ACHN (cell line): ENCODE measurements around the gene EDEM1.
"Not testable (repeated sequence)": the region's sequence is repeated elsewhere in the genome, so short reads cannot be mapped to it uniquely, and the experiment has no call there.

Experiments used
- DNase-seq: peaks from one replicate; pipeline ENCODE4 v3.0.0-alpha.2; 2015
- in situ Hi-C: cut with HindIII; loops from 2 replicates; pipeline ENCODE4 v1.10.0; 2017; ENCODE audit warnings: low sequenced_read_pairs, low pct_ligation_motif_present, low pct_unique_long_range_greater_than_20kb

The EDEM1 gene

GRCh38 chr3:5220667-5221431 lies 33.3 kb downstream of the EDEM1 start:
- in situ Hi-C loops = no loop called here
- no peak for DNase-seq

GRCh38 chr3:5221701-5222100 lies 34.2 kb downstream of the EDEM1 start:
- no peak for DNase-seq
- in situ Hi-C loops = no loop called here

- in situ Hi-C loops = no loop called here
- no peak for DNase-seq
Observed at GRCh38 chr3:5222283-5223005, 34.9 kb downstream of the EDEM1 start.

GRCh38 chr3:5226783-5227182 lies 39.3 kb downstream of the EDEM1 start:
- peak; percentile 35 for DNase-seq
- in situ Hi-C loops = no loop called here

GRCh38 chr3:5227812-5228211 lies 40.3 kb downstream of the EDEM1 start:
- in situ Hi-C loops = no loop called here
- DNase-seq = no peak

GRCh38 chr3:5229414-5229813 lies 41.9 kb downstream of the EDEM1 start:
- in situ Hi-C loops = no loop called here

GRCh38 chr3:5231074-5231473 lies 43.6 kb downstream of the EDEM1 start:
- DNase-seq = no peak
- in situ Hi-C loops = no loop called here

More at GRCh38 chr3:5229414-5229813, 41.9 kb downstream of the EDEM1 start:
- no peak for DNase-seq

GRCh38 chr3:5231487-5231886 lies 44.0 kb downstream of the EDEM1 start:
- no peak for DNase-seq
- in situ Hi-C loops = no loop called here

- DNase-seq = no peak
- in situ Hi-C loops = no loop called here
Observed at GRCh38 chr3:5232570-5232969, 45.1 kb downstream of the EDEM1 start.

GRCh38 chr3:5233026-5233425 lies 45.5 kb downstream of the EDEM1 start:
- in situ Hi-C loops = no loop called here
- no peak for DNase-seq

GRCh38 chr3:5235655-5236054 lies 48.1 kb downstream of the EDEM1 start:
- DNase-seq = no peak
- in situ Hi-C loops = no loop called here

- in situ Hi-C loops = no loop called here
Observed at GRCh38 chr3:5238545-5238944, 51.0 kb downstream of the EDEM1 start.

GRCh38 chr3:5239602-5240001 lies 52.1 kb downstream of the EDEM1 start:
- no peak for DNase-seq
- in situ Hi-C loops = no loop called here

More at GRCh38 chr3:5238545-5238944, 51.0 kb downstream of the EDEM1 start:
- no peak for DNase-seq

GRCh38 chr3:5240740-5241139 lies 53.2 kb downstream of the EDEM1 start:
- in situ Hi-C loops = no loop called here
- no peak for DNase-seq

GRCh38 chr3:5242785-5243184 lies 55.3 kb downstream of the EDEM1 start:
- DNase-seq, in situ Hi-C loops: not testable (repeated sequence)

- DNase-seq = no peak
- in situ Hi-C loops = no loop called here
Observed at GRCh38 chr3:5245927-5246326, 58.4 kb downstream of the EDEM1 start.

- no peak for DNase-seq
- in situ Hi-C loops = no loop called here
Observed at GRCh38 chr3:5248822-5249221, 61.3 kb downstream of the EDEM1 start.

GRCh38 chr3:5250467-5251195 lies 63.1 kb downstream of the EDEM1 start:
- no peak for DNase-seq

GRCh38 chr3:5251196-5251583 lies 63.7 kb downstream of the EDEM1 start:
- no peak for DNase-seq
- in situ Hi-C loops = no loop called here

More at GRCh38 chr3:5250467-5251195, 63.1 kb downstream of the EDEM1 start:
- in situ Hi-C loops = no loop called here
